GM21737 (cell line): Measurements from ENCODE around the gene LRRC8B.

Experiments used
- ATAC-seq: cut with Tn5 transposase; IDR thresholded peaks from one replicate; pipeline ENCODE4 v1.9.1; 2021; ENCODE audit warnings: mild to moderate bottlenecking, moderate library complexity; ENCODE audit not compliant: unreplicated experiment

LRRC8B gene

DNA sequence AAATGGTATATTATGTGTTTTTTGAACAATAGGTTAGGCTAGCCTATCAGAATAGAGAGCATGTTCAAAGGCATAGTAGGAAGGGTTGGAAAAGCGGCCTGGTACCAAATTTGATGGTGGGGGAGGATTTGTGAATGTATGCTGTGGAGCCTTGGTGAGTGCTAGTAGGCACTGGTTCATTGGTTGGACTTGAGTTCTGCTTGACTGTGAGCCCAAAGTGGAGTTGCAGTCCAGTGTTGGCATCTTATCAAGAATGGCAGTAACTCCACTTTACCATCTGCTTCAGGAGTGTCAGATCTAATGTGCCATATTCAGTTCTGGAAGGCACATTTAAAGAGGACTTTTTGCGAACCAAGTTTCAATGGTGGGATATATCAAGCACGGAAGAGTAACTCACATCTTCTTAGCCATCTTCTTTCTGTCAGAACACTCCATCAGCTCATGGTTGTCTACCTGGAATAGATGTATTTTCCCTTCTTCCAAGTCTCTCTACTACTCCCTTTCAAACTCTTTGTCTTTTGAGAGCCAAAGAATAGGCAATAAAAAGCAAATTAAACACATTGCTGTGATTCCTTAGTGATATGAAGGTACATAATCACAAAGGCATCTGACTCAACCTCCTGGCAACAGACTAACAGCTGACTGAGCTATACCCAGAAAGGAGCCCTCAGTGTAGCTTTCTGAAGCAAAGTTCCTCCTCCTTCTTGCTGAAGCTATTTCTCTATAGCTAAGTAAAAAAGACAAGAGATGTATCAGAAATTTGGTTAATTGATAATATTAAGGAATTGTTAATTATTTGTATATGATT lies 21.7 kb downstream of the LRRC8B start:
- ATAC-seq = no peak

DNA sequence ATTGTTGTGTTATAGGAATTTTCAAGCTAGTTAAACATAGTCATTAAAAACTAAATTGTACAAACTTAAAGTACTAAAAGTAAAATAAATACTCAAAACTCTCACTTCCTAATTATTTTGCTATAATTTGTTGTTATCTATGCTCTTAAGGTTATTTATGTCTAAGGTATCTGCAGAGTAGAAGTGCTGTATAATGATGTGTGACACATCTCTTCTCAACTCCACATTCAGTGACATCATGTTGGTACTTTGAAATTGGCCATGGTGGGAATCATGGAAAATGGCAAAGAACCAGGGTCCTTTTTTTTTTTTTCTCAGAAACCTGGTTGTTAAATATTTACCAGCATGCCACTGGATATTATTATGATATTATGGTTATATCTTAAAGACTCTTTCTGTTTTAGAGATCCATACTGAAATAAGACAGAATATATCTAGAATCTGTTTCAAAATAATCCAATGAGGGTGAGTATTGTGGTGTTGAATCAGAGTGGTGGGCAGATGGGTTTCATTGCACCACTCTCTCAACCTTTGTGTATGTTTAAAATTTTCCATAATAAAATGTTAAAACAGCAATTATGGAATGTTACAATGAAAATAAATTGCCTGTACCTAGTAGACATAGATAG lies 22.4 kb downstream of the LRRC8B start:
- no peak for ATAC-seq

- ATAC-seq = no peak
These were observed 23.0 kb downstream of the LRRC8B start for GRCh38 chr1:89547563-89548116.

DNA sequence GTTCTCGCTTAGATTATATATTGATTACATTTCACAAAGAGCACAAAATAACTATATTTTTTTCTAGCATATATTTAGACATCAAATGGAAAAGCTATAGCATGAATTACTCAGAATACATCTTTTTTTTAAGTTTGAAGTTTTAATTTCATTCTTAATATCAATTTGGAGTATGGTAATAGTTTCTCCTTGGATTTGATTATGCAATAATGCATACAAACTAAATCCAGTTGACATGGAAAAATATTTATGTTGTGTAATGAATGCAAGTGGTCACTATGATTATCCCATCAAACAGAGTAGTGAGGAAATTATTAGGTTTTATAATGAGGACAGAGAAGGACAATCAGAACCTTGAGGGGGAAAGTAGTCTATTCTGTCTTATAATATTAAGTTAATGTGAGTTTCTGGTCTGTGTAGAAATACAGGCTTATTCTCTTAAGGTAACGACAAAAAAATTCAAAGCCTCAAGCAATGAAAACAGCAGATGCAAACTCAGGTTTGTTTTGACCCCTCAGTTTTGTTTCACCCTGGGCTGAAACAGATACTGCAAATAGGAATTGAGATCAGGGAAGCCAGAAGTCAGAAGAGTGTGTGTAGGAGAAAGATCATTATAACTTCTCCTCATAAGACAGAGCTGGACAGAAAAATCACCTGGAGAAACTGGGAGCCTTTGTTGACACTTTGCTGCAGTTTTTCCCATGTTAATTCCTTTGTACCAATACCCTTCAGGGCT lies 23.7 kb downstream of the LRRC8B start:
- ATAC-seq = no peak

GRCh38 chr1:89550995-89551394 lies 26.4 kb downstream of the LRRC8B start:
- no peak for ATAC-seq

GRCh38 chr1:89552471-89553081 lies 27.9 kb downstream of the LRRC8B start:
- ATAC-seq = peak; percentile 63

DNA sequence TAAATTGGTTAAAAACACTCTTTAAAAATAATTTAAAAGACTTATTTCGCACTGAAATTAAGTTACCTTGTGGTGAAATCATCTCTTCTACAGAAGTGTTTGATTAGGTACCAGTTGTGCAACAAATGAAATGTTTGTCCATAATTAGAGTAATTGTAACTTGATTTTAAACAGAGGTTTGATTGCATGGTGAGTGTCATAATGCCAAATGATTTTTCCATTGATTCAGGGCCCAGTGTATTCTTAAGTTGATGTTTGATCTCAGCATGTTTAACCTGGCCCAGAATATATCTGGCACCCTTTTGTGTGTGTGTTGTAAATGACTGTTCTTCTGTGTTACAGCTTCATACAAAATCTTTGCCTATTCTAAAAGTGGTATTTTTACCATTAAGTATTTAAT lies 28.5 kb downstream of the LRRC8B start:
- no peak for ATAC-seq

- ATAC-seq = no peak
These were observed 30.9 kb downstream of the LRRC8B start for GRCh38 chr1:89555550-89555949.

GRCh38 chr1:89556726-89557444 lies 32.3 kb downstream of the LRRC8B start:
- ATAC-seq = no peak

DNA sequence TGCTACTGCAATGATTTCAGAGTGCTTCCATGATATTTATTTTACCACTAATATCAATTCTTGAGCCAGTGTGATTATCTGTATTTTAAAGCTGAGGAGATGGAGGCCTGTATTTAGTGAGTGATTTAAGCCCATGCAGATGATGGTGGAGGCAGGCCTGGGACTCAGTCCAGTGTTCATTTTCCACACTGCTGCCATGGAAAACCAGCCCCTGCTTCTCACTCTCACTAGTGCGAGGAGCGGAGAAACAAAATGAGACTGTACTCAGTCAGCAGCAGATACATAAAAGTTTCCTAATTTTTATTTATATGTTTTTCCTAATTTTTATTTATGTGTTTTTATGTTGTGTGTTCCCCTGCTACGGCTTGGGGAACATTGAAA lies 32.8 kb downstream of the LRRC8B start:
- ATAC-seq = no peak

- ATAC-seq = no peak
These were observed 33.3 kb downstream of the LRRC8B start for GRCh38 chr1:89557956-89558355.

GRCh38 chr1:89563957-89564604 lies 39.5 kb downstream of the LRRC8B start:
- ATAC-seq = no peak

GRCh38 chr1:89565521-89565920 lies 40.9 kb downstream of the LRRC8B start:
- no peak for ATAC-seq

DNA sequence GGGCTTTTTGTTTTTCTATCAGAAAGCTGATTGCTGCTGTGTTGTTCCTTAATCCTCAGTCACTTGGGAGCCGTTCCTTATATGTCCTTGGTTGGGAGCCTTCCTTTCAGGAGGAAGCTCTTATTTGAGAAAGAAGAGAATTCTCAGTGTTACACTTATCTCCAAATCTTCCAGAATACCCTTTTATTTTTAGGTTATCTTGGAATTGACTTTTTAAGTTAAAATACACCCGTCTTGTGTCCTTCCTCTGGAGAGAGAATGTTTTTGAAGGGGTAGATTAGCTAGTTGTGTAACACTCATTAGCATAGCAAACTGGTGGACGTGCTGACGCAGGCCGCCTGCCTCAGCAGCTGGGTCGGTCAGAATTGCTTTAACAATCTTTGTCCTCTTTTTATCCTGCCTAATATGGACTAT lies 42.1 kb downstream of the LRRC8B start:
- no peak for ATAC-seq

GRCh38 chr1:89567797-89568196 lies 43.2 kb downstream of the LRRC8B start:
- no peak for ATAC-seq

DNA sequence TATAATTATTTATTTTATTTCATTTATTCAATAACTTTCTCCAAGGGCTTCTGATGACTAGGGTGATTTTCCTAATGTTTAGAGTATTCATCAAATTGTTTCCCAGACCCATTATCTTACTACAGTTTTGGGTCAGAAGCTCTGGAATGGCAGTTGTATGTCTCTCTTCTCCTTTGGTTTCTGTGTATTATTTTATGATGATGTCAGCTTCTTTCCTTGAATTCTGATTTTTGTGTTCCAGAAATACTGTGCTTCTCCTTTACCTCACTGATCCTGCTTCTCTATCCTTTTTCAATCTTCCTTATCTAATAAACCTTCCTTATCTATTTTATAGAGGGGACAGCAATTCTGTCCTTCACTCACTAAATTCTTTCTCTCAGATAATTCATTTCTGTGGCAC lies 48.8 kb downstream of the LRRC8B start:
- ATAC-seq = no peak

GRCh38 chr1:89574621-89575020 lies 50.0 kb downstream of the LRRC8B start:
- no peak for ATAC-seq

GRCh38 chr1:89575207-89575606 lies 50.6 kb downstream of the LRRC8B start:
- ATAC-seq = no peak

- no peak for ATAC-seq
These were observed 51.4 kb downstream of the LRRC8B start for GRCh38 chr1:89576013-89576412.

GRCh38 chr1:89578151-89578550 lies 53.5 kb downstream of the LRRC8B start:
- no peak for ATAC-seq
